Upper lobe of right lung (tissue), 1 donor: ENCODE measurements around the gene SLBP. TPM values are rescaled to one million over a fixed set of nuclear protein-coding genes. Genes with fewer than 3 reads are reported as not detected.

Experiments used
- ATAC-seq: fragments of 200-7000 bp; cut with Tn5 transposase; one replicate; pipeline ENCODE4 v1.9.1; 2020; ENCODE audit warnings: mild to moderate bottlenecking, moderate library complexity
- DNase-seq: peaks from one replicate; pipeline ENCODE4 v3.0.0-alpha.2; 2020
- H3K27ac ChIP-seq: fragments of 200-600 bp; one replicate; pipeline ENCODE4 v1.8.0; 2022
- H3K27me3 ChIP-seq: fragments of 200-600 bp; one replicate; pipeline ENCODE4 v1.8.0; 2022; ENCODE audit warnings: mild to moderate bottlenecking
- H3K36me3 ChIP-seq: fragments of 200-600 bp; one replicate; pipeline ENCODE4 v1.8.0; 2022
- H3K4me1 ChIP-seq: fragments of 200-600 bp; one replicate; pipeline ENCODE4 v1.8.0; 2022
- H3K4me3 ChIP-seq: fragments of 200-600 bp; one replicate; pipeline ENCODE4 v1.8.0; 2022; ENCODE audit warnings: mild to moderate bottlenecking
- H3K9me3 ChIP-seq: fragments of 200-600 bp; one replicate; pipeline ENCODE4 v1.8.0; 2022
- CTCF ChIP-seq: fragments of 200-600 bp; IDR thresholded peaks from one replicate; pipeline ENCODE4 v1.8.0; 2022; ENCODE audit warnings: antibody characterized with exemption
- intact Hi-C: fragments of 100-400 bp; cut with DNase I; formaldehyde crosslinking; loops from one replicate; pipeline ENCODE4 v1.11.0; 2022
- total RNA-seq: library from RNA; stranded (reverse); fragmentation: NEBNext Ultra II Directional; extraction: Animal tissue kit (Norgen Biotek cat#: 25700); gene quantifications from one replicate; pipeline ENCODE4 v1.2.1, GENCODE V29; 2021
- donor health status: DM: no; HTN: yes; CAD: no; lungs with severe emphysema.

Gene SLBP
- total RNA-seq, 1 donor from 2014 or later: 32.8 TPM

GRCh38 chr4:1751155-1751918, 39.2 kb upstream of the SLBP start:
- ATAC-seq: no peak
- no peaks in the 10 kb centered on the region for H3K9me3 ChIP-seq
- H3K27ac ChIP-seq: no peak overlapping the region
- peaks cover 22% of the 10 kb centered on the region for H3K4me1 ChIP-seq
- no peak for TF ChIP-seq CTCF
- intact Hi-C loops: no loop called here
- no peaks in the 10 kb centered on the region for H3K27me3 ChIP-seq
- no peak overlapping the region for H3K4me3 ChIP-seq
- no peaks in the 10 kb centered on the region for H3K36me3 ChIP-seq
- DNase-seq: no peak

GRCh38 chr4:1750381-1751154, 38.4 kb upstream of the SLBP start:
- intact Hi-C loops: no loop called here
- ATAC-seq (no peak), DNase-seq (no peak)
- H3K9me3 ChIP-seq: no peaks in the 10 kb centered on the region
- H3K4me3 ChIP-seq: no peak overlapping the region
- no peak for TF ChIP-seq CTCF
- no peaks in the 10 kb centered on the region for H3K36me3 ChIP-seq
- no peaks in the 10 kb centered on the region for H3K27me3 ChIP-seq
- H3K27ac ChIP-seq: no peak overlapping the region
- H3K4me1 ChIP-seq: peaks cover 20% of the 10 kb centered on the region

DNA sequence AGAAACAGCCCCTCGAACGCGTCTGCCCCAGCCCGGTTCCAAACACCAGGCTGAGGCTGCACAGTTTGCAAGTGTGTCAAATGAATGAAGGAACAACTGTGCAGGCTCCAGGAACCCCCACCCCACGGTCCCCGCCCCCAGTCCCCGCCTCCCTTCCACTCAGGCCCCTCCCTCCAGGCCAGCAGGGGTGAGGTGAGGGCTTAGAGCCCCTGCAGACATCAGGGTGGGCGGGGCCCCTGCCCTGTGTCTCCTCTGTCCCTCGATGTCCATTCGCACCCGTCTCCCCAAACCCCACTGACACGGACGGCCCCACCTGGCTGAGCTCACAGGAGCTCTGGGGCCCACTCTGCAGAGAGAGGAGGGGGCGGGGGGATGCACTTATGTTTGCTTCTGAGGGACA, 37.7 kb upstream of the SLBP start:
- Histone ChIP-seq H3K9me3 (no peaks in the 10 kb centered on the region), H3K27me3 (no peaks in the 10 kb centered on the region)
- no peak for ATAC-seq

DNA sequence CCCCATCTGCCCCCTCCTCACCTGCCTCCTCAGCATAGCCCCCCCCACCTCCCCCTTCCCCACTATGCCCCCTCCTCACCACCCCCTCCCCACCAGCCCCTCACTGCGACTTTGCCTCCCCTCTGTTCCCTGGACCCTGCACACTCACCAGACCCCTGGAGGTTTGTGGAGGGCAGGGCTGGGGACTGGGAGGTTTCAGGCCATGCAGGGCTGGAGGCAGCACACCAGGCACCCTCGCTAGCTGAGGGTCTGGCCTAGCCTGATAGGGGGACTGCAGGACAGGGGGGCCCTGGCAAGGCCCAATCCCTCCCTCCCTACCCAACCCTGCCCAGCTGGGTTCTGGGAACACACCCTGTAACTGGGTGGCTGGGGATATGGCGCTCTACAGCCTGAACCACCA, 37.3 kb upstream of the SLBP start:
- peaks cover 20% of the 10 kb centered on the region for H3K4me1 ChIP-seq

More for the DNA sequence above, 37.7 kb upstream of the SLBP start:
- H3K4me1 ChIP-seq: peaks cover 20% of the 10 kb centered on the region
- H3K36me3 ChIP-seq: no peaks in the 10 kb centered on the region
- intact Hi-C loops: loop anchor here (5.0 to 10.0 kb wide), 2 partner anchors 57 to 145 kb away; no protein-coding TSS in a partner anchor
- H3K4me3 ChIP-seq: no peak overlapping the region
- TF ChIP-seq CTCF: no peak
- H3K27ac ChIP-seq: no peak overlapping the region
- DNase-seq: no peak

More for the DNA sequence above, 37.3 kb upstream of the SLBP start:
- ATAC-seq (no peak), DNase-seq (no peak)
- intact Hi-C loops: loop anchor here (5.0 to 10.0 kb wide), 2 partner anchors 58 to 145 kb away; no protein-coding TSS in a partner anchor
- no peaks in the 10 kb centered on the region for H3K9me3 ChIP-seq
- H3K4me3 ChIP-seq: no peak overlapping the region
- H3K27ac ChIP-seq: no peak overlapping the region
- no peaks in the 10 kb centered on the region for H3K27me3 ChIP-seq
- no peak for TF ChIP-seq CTCF
- no peaks in the 10 kb centered on the region for H3K36me3 ChIP-seq
